CD4-positive, alpha-beta T cell treated with Interferon gamma for 1 hour (primary cell): ENCODE data around the gene ANKRD60.
A peak's percentile ranks its signal among the peaks of the same experiment; 100 is the strongest.

Source experiments
- DNase-seq: peaks from one replicate; pipeline ENCODE4 v3.0.0-alpha.2; 2020

Gene ANKRD60

DNA sequence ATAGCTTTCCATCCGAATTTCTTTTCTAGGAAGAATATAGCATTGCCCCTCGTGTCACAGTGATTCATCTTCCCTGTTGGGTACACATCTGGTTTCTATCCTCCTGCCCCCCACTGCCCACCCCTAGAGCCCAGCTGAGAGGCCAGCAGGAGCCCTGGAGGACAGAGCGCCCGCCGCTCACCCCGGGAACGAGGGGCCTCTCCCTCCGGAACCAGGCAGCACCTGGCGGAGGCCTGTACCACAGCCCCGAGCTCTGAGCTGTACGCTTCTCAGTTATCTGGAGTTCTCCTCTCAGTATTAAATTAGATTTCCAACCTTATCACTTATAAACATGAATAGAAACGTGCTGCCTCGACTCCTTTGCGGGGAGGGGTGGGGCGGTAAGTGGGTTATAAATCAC, 6.0 kb downstream of the ANKRD60 start:
- no peak for DNase-seq

DNA sequence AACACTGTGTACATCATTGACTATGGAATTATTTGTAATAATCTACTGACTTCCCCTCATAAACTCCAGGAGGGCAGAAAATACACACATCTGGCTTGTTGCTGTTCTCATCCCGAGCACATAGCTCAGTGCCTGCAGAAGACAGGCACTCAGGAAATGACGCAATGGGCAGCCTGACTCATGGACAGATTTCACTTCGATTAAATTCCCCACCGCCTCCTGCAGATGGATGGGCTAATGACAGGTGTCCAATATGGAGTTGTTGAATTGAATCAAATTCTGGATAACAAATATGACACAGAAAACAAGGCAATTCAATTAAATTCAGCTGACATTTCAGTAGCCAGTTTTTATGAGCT, 9.1 kb downstream of the ANKRD60 start:
- DNase-seq: no peak

DNA sequence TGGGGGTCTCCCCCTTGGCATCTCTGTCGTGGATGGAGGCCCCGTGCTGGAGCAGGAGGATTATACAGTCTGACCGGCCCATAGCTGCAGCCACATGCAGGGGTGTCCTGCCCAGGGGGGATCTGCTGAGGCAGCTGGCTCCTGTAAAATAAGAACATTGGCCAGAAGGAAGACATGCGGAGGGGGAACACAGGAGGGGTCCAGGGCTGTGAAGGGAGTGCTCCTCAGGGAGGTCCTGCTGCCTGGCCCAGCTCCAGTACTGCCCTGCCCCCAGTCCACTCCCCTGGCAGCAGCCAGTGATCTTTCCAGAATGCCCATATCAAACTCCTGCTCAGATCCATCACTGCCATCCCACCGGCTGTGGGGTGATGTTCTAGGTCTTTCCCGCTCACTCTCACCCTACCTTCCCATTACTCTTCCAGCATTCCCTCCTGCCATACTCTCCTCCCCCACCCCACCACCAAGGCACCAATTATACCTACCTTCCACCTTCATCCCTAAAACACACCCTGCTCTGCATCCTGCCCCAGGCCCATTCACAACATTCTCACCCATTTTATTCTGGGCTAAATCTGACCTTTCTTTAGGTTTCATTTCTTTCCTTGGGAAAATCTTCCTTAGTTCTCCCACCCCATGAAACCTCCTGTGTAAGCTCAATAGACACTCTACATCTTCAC, 9.7 kb downstream of the ANKRD60 start:
- DNase-seq: no peak

DNA sequence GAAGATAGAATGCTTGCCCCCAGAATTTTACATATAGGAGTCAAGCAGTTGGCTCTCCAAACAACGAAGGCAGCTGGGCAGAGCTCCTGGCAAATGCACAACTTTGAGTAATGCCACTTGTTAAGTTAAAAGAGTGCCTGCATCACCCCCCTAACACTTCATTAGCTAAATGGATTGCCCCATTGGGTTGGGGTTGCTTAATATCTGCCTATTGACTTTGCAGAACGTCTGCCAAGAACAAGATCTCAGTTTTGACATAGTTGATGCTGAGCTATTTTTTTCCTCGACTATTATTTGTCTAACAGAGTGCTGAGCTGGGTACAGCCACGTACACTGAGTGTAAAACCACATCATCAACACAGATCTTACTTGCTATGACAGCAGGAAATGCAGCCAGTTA, 12.1 kb downstream of the ANKRD60 start:
- no peak for DNase-seq

DNA sequence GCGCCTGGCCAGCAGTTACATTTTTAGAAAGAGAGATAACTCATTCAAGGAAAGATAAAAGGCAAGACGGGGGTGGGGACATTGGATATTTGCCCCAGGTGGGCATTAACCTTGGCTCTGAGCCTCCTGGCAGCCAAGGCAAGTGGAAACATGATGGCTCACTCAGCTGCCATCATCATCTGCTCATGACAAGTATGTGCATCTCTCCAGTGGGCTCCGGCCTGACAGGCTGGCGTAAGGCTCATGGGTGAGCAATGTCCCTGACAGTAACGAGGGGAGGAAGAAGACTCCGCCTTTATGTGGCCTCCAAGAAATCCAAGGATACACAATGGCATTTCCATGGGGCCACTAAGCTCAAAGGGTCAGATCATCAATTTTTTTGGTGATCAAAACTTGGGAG, 13.3 kb downstream of the ANKRD60 start:
- no peak for DNase-seq

DNA sequence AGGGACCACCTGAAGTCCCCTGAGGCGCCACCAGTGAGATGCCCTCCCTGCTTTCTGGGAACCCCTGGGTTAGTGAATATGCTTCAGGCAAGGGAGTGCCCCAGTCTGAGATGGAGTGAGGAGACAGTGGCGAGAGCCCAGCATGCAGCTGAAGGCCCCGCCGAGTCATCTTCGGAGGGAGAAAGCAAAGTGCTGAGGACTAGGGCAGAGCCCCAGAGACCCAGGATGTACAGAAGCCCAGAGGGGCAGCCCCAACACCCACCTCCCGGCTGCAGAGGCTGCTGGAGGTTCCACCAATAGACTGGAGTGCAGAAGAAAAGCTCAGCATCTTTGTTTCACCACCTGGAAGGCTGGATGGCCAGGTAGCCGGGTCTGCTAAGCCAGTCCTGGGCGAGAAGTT, 14.1 kb downstream of the ANKRD60 start:
- DNase-seq: no peak

DNA sequence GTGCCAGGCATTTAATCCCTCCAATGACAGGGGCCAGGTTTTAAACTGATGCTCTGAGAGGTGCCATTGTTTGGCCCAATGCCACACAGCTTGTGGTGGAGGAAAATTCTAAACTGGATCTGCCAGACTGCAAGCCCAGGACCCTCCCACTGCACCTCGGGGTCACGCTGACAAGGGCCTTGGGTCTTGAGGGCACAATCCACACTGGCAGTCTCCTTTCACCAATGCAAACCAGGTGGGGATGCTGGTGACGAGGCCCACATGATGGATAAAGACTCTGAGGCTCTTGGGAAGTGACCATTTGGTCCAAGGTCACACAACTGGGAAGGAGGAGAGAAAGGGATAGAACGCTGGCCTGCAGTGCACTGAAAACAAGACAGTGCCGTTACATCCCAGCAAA, 14.7 kb downstream of the ANKRD60 start:
- no peak for DNase-seq

DNA sequence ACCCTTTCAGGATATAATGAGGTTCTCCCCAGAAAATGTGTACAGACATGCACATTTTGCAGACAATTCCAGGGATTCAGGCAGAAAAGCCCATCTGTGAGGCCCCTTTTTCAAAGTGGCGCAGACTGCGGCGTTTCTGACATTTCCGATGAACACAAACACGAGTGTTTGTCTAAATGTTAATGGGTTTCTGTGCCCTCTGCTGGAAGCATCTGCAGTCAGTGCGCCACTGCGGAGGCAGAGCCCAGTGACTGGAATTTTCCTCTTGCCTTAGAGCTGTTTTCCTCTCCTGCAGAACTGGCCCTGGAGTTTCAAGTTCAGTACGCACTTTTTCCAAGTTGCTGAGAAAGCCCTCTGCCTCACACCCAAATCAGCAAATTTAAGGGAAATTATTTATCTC, 15.3 kb downstream of the ANKRD60 start:
- no peak for DNase-seq

DNA sequence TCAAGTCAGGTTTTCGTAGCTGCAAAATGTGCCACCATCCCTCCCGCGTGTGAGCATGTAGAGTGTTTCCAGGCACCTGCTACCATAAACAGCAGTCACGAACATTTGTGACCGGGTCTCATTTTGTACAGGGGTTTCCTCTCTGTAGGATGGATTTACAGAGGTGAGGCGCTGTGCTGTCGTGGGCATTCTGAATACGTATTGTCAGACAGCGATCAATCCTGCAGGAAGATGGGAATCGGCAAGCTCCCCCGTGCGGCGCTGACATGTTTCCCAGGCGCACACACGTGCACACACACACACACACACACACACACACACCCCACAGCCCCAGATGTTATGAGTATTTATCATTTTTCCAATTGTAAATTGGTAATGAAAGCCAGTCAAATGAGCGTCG, 15.8 kb downstream of the ANKRD60 start:
- DNase-seq: no peak

DNA sequence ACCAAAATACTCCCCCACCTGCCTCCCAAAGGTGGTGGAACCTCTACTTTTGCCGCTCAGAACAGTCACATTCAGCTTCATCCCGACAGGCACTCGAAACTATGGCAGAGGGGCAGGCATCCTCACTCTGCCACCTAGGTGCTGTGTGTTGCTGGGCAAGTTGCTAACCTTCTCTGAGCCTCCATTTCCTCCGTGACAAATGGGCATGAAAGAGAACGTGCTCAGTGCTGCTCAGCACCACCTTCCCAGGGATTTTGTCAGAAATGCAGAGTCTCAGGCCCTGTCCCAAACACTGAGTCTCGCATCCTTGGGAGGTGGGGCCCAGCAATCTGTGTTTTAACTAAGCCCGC, 18.1 kb downstream of the ANKRD60 start:
- no peak for DNase-seq

DNA sequence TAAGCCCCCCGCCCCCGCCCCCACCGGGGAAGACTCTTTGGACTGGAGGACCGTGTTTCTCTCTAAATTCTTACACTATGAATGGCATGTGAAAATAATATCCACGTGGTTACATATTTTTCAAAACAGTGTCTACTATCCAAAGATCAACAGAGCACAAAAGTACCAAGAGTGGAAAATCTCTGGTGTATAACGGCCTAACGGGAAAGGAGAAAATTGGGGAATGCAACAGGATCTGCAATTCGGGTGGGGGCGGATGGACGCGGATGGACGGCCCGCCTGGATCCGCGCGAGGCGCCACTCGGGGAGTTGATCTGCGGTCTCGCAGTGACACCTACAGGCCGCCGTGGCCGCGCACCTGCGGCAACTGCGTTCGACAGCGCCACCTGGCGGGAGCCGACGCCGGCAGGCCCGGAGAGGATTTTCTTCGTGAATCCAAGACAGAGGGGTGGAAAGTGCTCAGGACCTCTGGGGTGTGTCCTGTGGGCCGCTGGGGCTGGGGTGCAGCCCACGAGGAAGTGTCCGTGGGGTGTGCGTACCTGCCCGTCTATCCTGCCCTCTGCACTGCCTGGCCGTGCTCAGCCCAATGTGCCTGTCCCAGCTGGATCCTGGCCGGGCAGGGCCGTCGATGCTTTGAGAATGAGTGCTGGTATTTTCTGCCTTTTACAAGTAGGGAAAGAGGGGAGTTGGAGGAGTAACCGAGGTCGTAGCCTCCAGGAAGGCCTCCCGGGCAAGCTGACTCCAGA, 18.6 kb downstream of the ANKRD60 start:
- peak; percentile 75 for DNase-seq

DNA sequence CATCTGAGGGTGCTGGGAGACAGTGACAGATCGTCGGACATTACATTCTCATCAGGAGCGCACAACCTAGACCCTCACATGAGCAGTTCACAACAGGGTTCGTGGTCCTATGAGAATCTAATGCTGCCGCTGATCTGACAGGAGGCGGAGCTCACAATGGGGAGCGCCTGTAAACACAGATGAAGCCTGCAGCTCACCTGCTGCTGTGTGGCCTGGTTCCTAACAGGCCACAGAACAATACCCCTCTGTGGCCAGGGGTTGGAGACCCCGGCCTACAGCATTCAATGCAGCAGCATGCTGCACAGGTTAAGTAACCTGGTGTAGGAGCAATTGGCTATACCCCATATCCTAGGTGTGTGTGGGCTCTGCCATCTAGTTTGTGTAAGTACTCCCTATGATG, 19.5 kb downstream of the ANKRD60 start:
- no peak for DNase-seq

DNA sequence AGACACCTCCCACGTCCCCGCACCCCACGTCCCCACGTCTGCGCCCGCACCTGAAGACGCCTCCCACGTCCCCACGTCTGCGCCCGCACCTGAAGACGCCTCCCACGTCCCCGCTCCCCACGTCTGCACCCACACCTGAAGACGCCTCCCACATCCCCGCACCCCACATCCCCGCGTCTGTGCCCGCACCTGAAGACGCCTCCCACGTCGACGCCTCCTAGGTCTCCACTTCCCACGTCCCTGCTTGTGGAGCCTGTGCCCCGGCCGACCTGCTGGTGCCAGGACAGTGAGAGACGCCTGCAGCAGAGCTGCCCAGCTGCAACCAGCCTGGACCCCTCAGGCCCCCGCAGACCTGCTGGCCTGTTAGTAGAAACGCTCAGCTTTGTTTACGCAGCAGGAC, 22.6 kb downstream of the ANKRD60 start:
- no peak for DNase-seq

DNA sequence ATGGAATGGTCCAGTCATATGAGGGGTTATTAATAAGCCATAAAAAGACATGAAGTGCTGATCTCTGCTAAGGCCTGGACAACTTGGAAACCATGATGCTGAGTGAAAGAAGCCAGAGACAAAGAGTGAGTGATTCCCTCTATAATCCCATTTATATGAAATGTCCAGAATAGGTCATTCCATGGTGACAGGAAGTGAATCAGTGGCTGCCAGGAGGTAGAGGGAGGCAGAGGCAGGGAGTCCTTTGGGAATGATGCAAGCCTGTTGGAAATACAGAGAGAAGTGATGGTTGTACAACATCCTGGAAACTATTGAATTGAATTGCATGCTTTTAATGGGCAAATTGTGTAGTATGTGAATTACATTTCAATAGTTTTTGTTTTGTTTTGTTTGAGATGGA, 26.4 kb downstream of the ANKRD60 start:
- no peak for DNase-seq

DNA sequence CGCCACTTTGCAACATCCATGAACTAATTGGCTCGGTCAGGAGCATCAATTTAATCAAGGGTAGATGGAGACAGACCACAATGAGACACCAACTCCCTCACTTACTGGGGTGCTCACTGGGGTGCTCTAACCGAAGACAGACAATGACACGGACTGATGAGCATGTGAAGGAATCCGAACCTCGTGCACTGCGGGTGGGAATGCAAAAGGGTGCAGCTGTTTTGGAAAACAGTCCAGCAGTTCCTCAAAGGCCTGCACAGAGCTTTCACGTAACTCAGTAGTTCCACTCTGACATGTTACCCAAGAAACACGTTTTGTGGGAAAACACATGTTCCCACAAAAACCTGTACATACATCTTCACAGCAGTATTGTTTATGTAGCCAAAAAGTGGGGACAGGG, 26.8 kb downstream of the ANKRD60 start:
- DNase-seq: no peak

DNA sequence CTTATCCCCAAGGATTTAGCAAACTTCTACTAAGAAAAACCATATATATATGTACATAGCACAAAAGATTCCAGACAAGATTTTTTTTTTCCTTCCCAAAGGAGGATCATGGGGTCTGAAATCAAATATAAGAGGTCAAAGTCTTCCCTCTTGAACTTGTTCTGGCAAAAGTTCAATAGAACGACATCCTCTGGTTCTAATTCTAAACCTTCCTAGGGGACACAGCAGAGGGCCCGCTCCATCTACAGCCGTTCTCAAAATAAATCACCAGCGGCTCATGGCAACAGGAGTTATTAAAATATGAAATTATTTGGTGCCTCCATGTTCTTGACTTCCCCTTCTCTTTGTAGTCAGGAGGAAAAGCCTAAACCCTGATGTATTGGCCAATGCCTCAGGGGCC, 29.0 kb downstream of the ANKRD60 start:
- DNase-seq: no peak

DNA sequence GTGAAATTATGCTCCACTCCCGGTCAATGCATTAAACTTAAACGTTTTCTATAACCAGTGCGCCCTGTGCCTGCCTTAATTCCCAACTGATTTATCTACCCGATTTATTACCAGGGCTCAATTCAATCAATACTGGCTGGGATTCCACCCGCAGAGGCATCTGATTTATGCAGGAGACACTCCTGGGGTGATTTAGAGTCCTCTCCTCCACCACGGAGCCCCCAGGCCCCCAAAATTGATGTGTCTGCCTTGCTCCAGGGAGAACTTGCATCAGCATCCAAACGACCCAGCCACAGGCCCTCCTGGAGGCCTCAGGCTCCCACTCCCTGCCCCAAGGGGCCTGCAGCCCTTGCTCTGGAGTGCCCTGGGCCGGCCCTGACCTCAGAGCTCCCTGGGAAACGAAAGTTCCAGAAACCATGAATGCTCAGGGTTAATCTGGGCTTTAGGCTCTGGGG, 29.5 kb downstream of the ANKRD60 start:
- no peak for DNase-seq

DNA sequence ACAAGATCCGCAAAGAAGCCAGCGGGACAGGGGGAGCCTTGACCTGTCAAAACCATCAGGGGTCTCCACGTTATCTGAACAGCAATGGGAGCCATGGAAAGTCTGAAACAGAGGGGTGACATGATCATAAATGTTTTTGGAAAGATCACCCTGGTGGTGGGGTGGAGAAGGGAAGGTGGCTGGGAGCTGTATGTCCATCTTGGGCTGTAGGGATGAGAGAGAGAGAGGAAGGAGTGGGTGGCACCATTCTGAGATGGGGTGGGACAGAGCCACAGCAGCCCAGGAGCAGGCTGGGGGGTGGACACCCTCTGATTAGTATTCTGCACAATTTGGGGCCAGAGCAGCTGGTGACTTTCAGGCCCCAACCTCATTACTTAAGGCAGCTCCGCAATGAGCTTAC, 30.1 kb downstream of the ANKRD60 start:
- DNase-seq: no peak

DNA sequence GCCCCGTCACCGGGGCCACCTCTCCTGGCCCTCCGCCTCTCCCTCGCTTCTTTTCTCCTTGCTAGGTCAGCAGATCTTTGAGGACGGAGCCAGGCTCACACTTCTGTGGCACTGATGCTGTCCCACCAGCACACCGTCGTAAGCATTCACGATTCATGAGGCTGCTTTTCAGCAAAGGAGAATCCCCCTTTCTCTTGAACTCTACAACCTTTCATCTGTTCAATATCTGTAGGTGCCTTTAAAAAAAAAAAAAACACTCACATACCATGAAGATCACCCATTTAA, 31.3 kb downstream of the ANKRD60 start:
- DNase-seq: no peak

DNA sequence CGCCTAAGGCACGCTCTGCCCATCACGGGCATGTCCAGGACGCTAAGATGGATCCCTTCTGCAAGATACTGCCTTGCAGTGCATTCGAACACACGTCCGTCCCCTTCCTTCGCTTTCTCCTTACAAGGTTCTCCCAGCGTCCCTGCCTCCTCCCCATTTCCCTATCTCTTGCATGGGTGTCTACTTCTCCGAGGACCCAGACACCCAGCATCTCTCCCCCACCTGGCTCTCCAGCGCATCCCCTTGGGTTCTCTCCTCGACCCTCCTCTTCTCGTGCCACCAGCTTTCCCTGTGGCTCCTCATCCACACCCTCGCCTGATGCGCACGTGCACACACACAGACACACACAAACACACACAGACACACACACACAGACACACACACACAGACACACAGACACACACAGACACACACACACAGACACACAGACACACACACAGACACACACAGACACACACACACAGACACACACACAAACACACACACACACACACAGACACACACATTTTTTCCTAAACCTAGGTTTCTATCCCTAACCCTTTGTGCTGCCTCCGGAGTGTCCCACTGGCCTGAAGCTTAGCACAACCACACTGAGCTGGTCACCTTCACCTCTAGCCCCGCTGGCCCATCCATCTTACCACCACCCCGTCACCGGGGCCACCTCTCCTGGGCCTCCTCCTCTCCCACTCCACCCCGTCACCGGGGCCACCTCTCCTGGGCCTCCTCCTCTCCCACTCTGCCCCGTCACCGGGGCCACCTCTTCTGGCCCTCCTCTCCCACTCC, 31.9 kb downstream of the ANKRD60 start:
- no peak for DNase-seq

DNA sequence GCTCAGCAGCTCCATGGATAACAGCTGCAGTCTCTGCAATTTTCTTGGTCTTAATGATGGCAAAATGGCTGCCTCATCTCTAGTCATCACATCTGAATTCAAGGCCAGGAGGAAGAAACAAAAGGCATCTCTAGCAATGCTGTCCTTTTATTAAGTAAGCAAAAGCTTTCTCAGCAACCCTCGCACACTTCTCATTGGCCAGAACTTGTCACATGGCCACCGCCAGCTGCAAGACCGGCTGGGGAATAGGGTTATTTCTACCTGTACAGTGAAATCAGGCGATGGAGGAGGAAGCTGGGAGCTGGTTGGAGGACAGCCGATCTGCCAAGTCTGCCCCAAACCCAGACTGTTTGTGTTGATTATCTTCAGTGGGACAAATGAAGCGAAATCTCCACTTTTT, 33.4 kb downstream of the ANKRD60 start:
- no peak for DNase-seq

DNA sequence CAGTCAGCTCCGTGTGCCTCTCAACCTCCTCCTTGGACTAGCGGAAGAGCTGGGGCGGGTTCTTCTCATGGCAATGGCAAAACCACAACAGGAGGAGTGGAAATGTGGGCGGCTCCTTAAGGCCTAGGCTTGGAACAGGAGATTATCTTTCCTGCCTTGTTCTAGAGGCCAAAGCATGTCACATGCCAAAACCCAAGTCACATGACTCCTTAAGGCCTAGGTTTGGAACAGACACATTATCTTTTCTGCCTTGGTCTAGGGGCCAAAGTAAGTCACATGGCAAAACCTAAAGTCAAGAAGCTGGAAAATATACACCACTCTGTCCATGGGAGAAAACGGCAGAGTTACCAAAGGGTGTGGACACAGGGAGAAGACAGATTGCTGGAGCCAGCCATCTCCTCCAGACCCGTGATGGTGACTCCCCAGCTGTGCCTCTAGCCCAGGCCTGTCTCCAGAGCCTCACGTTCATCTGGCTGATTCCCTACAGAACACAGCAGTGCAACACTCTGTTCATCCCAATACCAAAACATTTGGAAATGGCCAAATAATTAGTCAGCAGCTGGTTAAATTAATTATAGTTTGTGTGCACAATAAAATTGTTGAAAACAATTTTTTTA, 34.2 kb downstream of the ANKRD60 start:
- DNase-seq: no peak

DNA sequence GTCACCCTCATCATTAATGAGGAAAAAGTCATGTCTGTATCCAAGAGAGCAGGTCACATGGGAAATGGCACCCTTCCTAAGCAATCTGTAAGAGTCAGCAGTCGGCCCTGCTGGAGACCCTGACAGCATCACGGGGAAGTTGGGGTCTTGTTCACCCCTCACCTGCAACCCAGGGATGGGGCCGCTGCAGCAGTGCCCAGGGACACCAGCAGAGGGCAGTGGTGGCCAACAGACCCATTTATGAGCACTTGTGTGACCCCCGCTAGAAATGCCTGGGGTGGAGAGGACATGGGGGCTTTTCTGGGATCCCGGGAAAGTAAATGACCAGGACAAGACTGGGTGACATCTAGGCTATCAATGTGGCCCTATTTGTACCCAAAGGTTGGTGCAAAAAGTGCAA, 35.9 kb downstream of the ANKRD60 start:
- DNase-seq: peak; percentile 5

DNA sequence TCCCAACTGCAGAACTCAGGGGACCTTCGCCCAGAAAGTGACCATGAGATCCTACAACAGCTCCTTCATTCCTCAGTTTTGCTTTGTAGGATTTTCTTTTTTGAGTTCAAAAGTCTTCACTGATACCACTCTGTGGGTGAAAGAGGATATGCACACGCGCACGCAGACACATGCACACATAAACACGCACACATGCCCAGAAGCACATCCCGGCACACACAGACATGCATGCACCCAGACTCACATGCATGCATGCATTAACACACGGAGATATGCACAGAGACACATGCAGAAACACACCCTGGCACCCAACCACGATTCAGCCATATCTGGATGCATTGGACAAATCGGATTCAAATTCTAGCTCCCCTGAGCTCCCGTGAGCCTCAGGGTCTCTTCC, 36.4 kb downstream of the ANKRD60 start:
- DNase-seq: no peak
